ENCODE results near the gene ABLIM2.

GRCh38 chr4:8150152-8151090 lies 8.2 kb downstream of the ABLIM2 start:
- no peak for TF ChIP-seq CTCF (conservative IDR thresholded peaks at IDR 0.05)
- TF ChIP-seq ZFX (IDR thresholded peaks at IDR 0.05), result no peak

Data from C4-2B (cell line).